Measurements from ENCODE around the gene MIAT. TPM values are rescaled to one million over a fixed set of nuclear protein-coding genes. Genes with fewer than 3 reads are reported as not detected.

The MIAT gene
- total RNA-seq, 4 donors from 2014 or later = 1.00 to 17.1 (median 3.0) TPM

DNA sequence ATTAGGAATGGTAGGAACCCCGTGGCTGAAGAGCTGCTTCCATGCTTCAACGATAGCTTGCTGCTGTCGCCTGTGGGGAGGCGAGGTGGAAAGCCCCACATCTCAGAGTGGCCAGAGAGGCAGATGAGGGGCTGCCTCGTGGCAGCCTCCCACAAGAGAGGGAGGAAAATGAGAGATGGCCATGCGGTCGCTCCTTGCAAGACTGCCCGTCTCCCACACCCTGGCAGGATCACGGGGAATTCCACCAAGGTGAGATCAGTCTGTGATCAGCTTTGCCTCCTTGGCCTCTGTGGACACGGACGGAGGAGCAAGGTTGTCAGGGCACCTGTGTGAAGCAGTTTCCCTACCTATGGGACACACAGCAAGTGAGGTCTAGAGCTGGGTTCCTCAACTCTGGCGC lies 32.6 kb upstream of the MIAT start:
- H3K27ac ChIP-seq = no peak overlapping the region
- no peaks in the 10 kb centered on the region for H3K9me3 ChIP-seq
- no peak for DNase-seq
- intact Hi-C loops (cut with DNase I; ENCODE audit: low total_unique reads) = no loop called here
- in situ Hi-C loops (cut with MboI; ENCODE audit: low pct_ligation_motif_present in 1 of 4, low pct_unique_long_range_greater_than_20kb in 1 of 4, low sequenced_read_pairs in 3 of 4) = no loop called here
- TF ChIP-seq, protein P1, sequence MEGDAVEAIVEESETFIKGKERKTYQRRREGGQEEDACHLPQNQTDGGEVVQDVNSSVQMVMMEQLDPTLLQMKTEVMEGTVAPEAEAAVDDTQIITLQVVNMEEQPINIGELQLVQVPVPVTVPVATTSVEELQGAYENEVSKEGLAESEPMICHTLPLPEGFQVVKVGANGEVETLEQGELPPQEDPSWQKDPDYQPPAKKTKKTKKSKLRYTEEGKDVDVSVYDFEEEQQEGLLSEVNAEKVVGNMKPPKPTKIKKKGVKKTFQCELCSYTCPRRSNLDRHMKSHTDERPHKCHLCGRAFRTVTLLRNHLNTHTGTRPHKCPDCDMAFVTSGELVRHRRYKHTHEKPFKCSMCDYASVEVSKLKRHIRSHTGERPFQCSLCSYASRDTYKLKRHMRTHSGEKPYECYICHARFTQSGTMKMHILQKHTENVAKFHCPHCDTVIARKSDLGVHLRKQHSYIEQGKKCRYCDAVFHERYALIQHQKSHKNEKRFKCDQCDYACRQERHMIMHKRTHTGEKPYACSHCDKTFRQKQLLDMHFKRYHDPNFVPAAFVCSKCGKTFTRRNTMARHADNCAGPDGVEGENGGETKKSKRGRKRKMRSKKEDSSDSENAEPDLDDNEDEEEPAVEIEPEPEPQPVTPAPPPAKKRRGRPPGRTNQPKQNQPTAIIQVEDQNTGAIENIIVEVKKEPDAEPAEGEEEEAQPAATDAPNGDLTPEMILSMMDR (IDR thresholded peaks at IDR 0.05) = no peak
- TF ChIP-seq EP300 (IDR thresholded peaks at IDR 0.05; ENCODE audit: low read depth) (no peak), POLR2A (IDR thresholded peaks at IDR 0.05) (no peak), POLR2AphosphoS5 (IDR thresholded peaks at IDR 0.05) (no peak)
- H3K4me1 ChIP-seq = peaks cover 0 to 8% (median 3%) of the 10 kb centered on the region in 4 donors
- H3K36me3 ChIP-seq = no peaks in the 10 kb centered on the region
- H3K27me3 ChIP-seq = no peaks in the 10 kb centered on the region
- H3K4me3 ChIP-seq = no peak overlapping the region
- WGBS, 2 donors (ENCODE audit: low coverage in 1 of 2) = 79% methylated on average over 12 of the region's 12 CpGs; no CpG with 5 or more reads in 1 of the 2 donors

GRCh38 chr22:26629988-26630761 lies 27.2 kb upstream of the MIAT start:
- no peak for DNase-seq
- WGBS, 2 donors (ENCODE audit: low coverage in 1 of 2) = 83 to 90% methylated on average over 4 to 18 of the region's 18 CpGs
- Histone ChIP-seq H3K27ac (no peak overlapping the region), H3K36me3 (no peaks in the 10 kb centered on the region), H3K27me3 (no peaks in the 10 kb centered on the region), H3K4me3 (no peak overlapping the region), H3K9me3 (no peaks in the 10 kb centered on the region), H3K4me1 (peaks cover 0 to 8% (median 3%) of the 10 kb centered on the region in 4 donors)
- in situ Hi-C loops (cut with MboI; ENCODE audit: low pct_ligation_motif_present in 1 of 4, low pct_unique_long_range_greater_than_20kb in 1 of 4, low sequenced_read_pairs in 3 of 4) = no loop called here
- TF ChIP-seq POLR2A (IDR thresholded peaks at IDR 0.05) (no peak), POLR2AphosphoS5 (IDR thresholded peaks at IDR 0.05) (no peak)
- TF ChIP-seq, protein P1 (IDR thresholded peaks at IDR 0.05) = no peak
- intact Hi-C loops (cut with DNase I; ENCODE audit: low total_unique reads) = no loop called here

GRCh38 chr22:26631282-26631681 lies 26.1 kb upstream of the MIAT start:
- H3K27ac ChIP-seq = no peak overlapping the region
- no peak for DNase-seq
- no peaks in the 10 kb centered on the region for H3K27me3 ChIP-seq
- peaks cover 0 to 8% (median 3%) of the 10 kb centered on the region in 4 donors for H3K4me1 ChIP-seq
- no peak overlapping the region for H3K4me3 ChIP-seq
- intact Hi-C loops (cut with DNase I; ENCODE audit: low total_unique reads) (no loop called here), in situ Hi-C loops (cut with MboI; ENCODE audit: low pct_ligation_motif_present in 1 of 4, low pct_unique_long_range_greater_than_20kb in 1 of 4, low sequenced_read_pairs in 3 of 4) (no loop called here)
- 89 to 100% methylated on average over 1 to 4 of the region's 4 CpGs for WGBS, 2 donors (ENCODE audit: low coverage in 1 of 2)
- H3K9me3 ChIP-seq = no peaks in the 10 kb centered on the region
- no peaks in the 10 kb centered on the region for H3K36me3 ChIP-seq
- TF ChIP-seq POLR2A (IDR thresholded peaks at IDR 0.05) = no peak
- no peak for TF ChIP-seq POLR2AphosphoS5 (IDR thresholded peaks at IDR 0.05)
- TF ChIP-seq, protein P1 (IDR thresholded peaks at IDR 0.05) = no peak
- no peak for TF ChIP-seq EP300 (IDR thresholded peaks at IDR 0.05; ENCODE audit: low read depth)

DNA sequence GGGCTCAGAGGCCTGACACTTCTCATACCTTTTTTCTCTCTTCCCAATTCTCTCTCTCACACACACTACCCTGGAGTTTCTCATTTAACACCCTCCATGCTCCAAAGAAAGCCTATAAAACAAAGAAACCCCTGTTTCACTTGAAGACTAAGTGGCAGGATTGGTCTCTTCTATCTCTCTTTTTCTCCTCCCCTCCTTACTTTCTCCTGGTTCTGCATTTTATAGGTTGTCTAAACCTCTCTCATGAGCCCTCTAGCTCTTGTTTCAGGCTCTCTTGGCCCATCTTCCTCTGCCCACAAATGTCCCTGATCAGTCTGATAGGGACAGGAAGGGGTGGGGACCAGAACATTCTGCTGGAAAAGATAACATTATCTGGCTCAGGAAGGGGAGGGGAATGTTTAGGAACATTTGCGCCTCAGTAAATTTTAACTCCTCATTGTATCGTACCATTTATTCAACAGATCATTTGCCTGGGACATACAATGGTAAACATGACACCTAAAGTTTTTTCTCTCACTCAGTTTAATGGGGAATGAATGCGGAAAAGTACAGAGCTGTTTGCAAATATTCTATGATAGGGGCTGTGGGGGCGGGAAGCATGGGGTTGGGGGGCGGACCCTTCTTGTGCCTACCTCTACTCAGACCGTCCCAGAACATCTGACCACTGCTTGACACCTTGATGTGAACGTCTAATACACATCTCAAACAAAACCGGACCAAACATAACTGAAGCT lies 24.8 kb upstream of the MIAT start:
- intact Hi-C loops (cut with DNase I; ENCODE audit: low total_unique reads) (no loop called here), in situ Hi-C loops (cut with MboI; ENCODE audit: low pct_ligation_motif_present in 1 of 4, low pct_unique_long_range_greater_than_20kb in 1 of 4, low sequenced_read_pairs in 3 of 4) (no loop called here)
- Histone ChIP-seq H3K4me1 (peaks cover 0 to 8% (median 2%) of the 10 kb centered on the region in 4 donors), H3K9me3 (no peaks in the 10 kb centered on the region), H3K36me3 (no peaks in the 10 kb centered on the region), H3K27me3 (no peaks in the 10 kb centered on the region), H3K4me3 (no peak overlapping the region), H3K27ac (no peak overlapping the region)
- no peak for TF ChIP-seq POLR2A (IDR thresholded peaks at IDR 0.05)
- TF ChIP-seq, protein P1 (IDR thresholded peaks at IDR 0.05) = no peak
- TF ChIP-seq EP300 (IDR thresholded peaks at IDR 0.05; ENCODE audit: low read depth) = no peak
- no peak for TF ChIP-seq POLR2AphosphoS5 (IDR thresholded peaks at IDR 0.05)
- no peak for DNase-seq
- WGBS, 2 donors (ENCODE audit: low coverage in 1 of 2) = 67 to 68% methylated on average over 8 of the region's 8 CpGs

All from transverse colon (tissue), 4 donors.